ENCODE data around the gene TSPEAR. TPM values are rescaled to one million over a fixed set of nuclear protein-coding genes. Genes with fewer than 3 reads are reported as not detected.

TSPEAR gene
- polyA plus RNA-seq, 1 experiment = not detected

DNA sequence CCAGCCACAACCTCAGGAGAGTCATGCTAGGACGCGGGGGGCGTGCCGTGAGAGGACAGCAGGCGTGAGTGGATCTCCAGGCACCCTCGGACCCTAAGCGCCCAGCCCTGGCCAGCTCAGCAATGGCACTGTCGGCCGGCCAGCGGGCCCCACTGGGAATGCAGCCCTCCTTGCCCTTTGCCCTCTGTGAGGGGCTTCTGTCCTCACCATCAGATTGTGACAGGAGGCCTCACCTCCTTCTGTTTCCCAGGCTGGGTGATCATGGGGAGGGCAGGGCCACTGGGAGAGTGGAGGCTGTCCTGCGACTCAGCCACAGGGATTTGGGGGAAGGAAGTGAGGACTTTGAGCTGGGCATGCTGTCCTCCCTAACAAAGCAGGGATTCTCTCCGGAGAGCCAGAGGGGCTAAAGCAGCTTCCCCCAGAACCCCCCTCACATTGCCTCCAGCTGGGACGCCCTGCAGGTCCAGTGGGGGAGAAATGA is 262.7 kb downstream of the TSPEAR start:
- DNase-seq (ENCODE audit: low read depth) = no peak
- no peaks in the 10 kb centered on the region for H3K27me3 ChIP-seq (ENCODE audit: control insufficient read depth, insufficient read depth, low read length)
- POLR2A ChIA-PET = no interaction called here
- CTCF ChIA-PET = interaction anchor here (1.2 kb wide), 1 partner anchor 26 kb away, joined by 4 read pairs; no protein-coding TSS in a partner anchor
- H3K36me3 ChIP-seq (ENCODE audit: control insufficient read depth, insufficient read depth, low read length) = no peaks in the 10 kb centered on the region
- no peak overlapping the region for H3K4me3 ChIP-seq (ENCODE audit: low read depth, low read length)
- TF ChIP-seq, protein P1, sequence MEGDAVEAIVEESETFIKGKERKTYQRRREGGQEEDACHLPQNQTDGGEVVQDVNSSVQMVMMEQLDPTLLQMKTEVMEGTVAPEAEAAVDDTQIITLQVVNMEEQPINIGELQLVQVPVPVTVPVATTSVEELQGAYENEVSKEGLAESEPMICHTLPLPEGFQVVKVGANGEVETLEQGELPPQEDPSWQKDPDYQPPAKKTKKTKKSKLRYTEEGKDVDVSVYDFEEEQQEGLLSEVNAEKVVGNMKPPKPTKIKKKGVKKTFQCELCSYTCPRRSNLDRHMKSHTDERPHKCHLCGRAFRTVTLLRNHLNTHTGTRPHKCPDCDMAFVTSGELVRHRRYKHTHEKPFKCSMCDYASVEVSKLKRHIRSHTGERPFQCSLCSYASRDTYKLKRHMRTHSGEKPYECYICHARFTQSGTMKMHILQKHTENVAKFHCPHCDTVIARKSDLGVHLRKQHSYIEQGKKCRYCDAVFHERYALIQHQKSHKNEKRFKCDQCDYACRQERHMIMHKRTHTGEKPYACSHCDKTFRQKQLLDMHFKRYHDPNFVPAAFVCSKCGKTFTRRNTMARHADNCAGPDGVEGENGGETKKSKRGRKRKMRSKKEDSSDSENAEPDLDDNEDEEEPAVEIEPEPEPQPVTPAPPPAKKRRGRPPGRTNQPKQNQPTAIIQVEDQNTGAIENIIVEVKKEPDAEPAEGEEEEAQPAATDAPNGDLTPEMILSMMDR (IDR thresholded peaks at IDR 0.05; ENCODE audit: insufficient read depth, low read depth, low read length) = no peak

Small RNAs within 50 kb of the gene (small RNA-seq; reads per million reads assigned to genes)
- gene KRTAP12-6P (ENCODE audit: insufficient read length, low read depth, low replicate concordance) = not detected

Other genes starting within 250 kb of the TSPEAR start
- not detected in 2 replicates for gene KRTAP10-1, start 171.4 kb downstream of the TSPEAR start, polyA plus RNA-seq (2011; rRNA removed)
- not detected in 2 replicates for gene KRTAP10-2, start 160.1 kb downstream of the TSPEAR start, polyA plus RNA-seq (2011; rRNA removed)
- gene KRTAP10-3, start 152.8 kb downstream of the TSPEAR start, polyA plus RNA-seq (2011; rRNA removed) = not detected in 2 replicates
- gene KRTAP10-4, start 137.8 kb downstream of the TSPEAR start, polyA plus RNA-seq (2011; rRNA removed) = not detected in 2 replicates
- not detected in 2 replicates for gene KRTAP10-5, start 131.0 kb downstream of the TSPEAR start, polyA plus RNA-seq (2011; rRNA removed)
- not detected in 2 replicates for gene KRTAP10-6, start 119.1 kb downstream of the TSPEAR start, polyA plus RNA-seq (2011; rRNA removed)
- gene KRTAP10-7, start 111.0 kb downstream of the TSPEAR start, polyA plus RNA-seq (2011; rRNA removed) = not detected in 2 replicates
- gene KRTAP10-8, start 99.5 kb downstream of the TSPEAR start, polyA plus RNA-seq (2011; rRNA removed) = not detected in 2 replicates
- not detected in 2 replicates for gene KRTAP10-9, start 84.5 kb downstream of the TSPEAR start, polyA plus RNA-seq (2011; rRNA removed)
- gene KRTAP10-10, start 74.2 kb downstream of the TSPEAR start, polyA plus RNA-seq (2011; rRNA removed) = not detected in 2 replicates
- not detected in 2 replicates for gene KRTAP10-11, start 65.2 kb downstream of the TSPEAR start, polyA plus RNA-seq (2011; rRNA removed)
- gene KRTAP12-4, start 56.9 kb downstream of the TSPEAR start, polyA plus RNA-seq (2011; rRNA removed) = not detected in 2 replicates
- gene KRTAP12-3, start 53.6 kb downstream of the TSPEAR start, polyA plus RNA-seq (2011; rRNA removed) = not detected in 2 replicates
- not detected in 2 replicates for gene KRTAP12-2, start 44.6 kb downstream of the TSPEAR start, polyA plus RNA-seq (2011; rRNA removed)
- not detected in 2 replicates for gene KRTAP12-1, start 29.4 kb downstream of the TSPEAR start, polyA plus RNA-seq (2011; rRNA removed)
- gene KRTAP10-12, start 14.4 kb downstream of the TSPEAR start, polyA plus RNA-seq (2011; rRNA removed) = not detected in 2 replicates
- gene UBE2G2, start 90.2 kb upstream of the TSPEAR start, polyA plus RNA-seq (2011; rRNA removed) = 67.6 and 93.2 TPM in 2 replicates
- gene SUMO3, start 106.5 kb upstream of the TSPEAR start, polyA plus RNA-seq (2011; rRNA removed) = 82.6 and 111 TPM in 2 replicates
- gene PTTG1IP, start 162.1 kb upstream of the TSPEAR start, polyA plus RNA-seq (2011; rRNA removed) = 234 and 249 TPM in 2 replicates
- not detected in 2 replicates for gene ITGB2, start 209.3 kb upstream of the TSPEAR start, polyA plus RNA-seq (2011; rRNA removed)
- gene SLX9, start 228.5 kb upstream of the TSPEAR start, polyA plus RNA-seq (2011; rRNA removed) = 12.1 and 12.4 TPM in 2 replicates

All from BJ (cell line).